HepG2 (cell line): Measurements from ENCODE around the gene PYGO2. TPM values are rescaled to one million over a fixed set of nuclear protein-coding genes. Genes with fewer than 3 reads are reported as not detected.

Source experiments
- KDM6A ChIP-seq: IDR thresholded peaks from 2 replicates; pipeline ENCODE4 v1.6.1; 2016; ENCODE audit warnings: low read depth
- MTF1 ChIP-seq: sonication (generic); formaldehyde crosslinking; IDR thresholded peaks from 2 replicates; pipeline ENCODE4 v1.5.0; 2020; ENCODE audit warnings: missing genetic modification reagents
- MXI1 ChIP-seq: IDR thresholded peaks from 3 replicates; pipeline ENCODE4 v1.6.1; 2012; ENCODE audit warnings: low read depth, low read length, inconsistent platforms, borderline replicate concordance
- NFATC3 ChIP-seq: sonication (generic); formaldehyde crosslinking; IDR thresholded peaks from 2 replicates; pipeline ENCODE4 v1.5.1; 2020; ENCODE audit warnings: mild to moderate bottlenecking, missing genetic modification reagents
- POLR2AphosphoS5 ChIP-seq: IDR thresholded peaks from 2 replicates; pipeline ENCODE4 v1.6.1; 2012; ENCODE audit warnings: low read depth, low read length
- SMARCE1 ChIP-seq: fragments of 450-650 bp; IDR thresholded peaks from 2 replicates; pipeline ENCODE4 v1.6.1; 2017; ENCODE audit warnings: borderline replicate concordance
- SP140L ChIP-seq: sonication (generic); formaldehyde crosslinking; IDR thresholded peaks from 2 replicates; pipeline ENCODE4 v1.4.0; 2020; ENCODE audit warnings: missing genetic modification reagents, borderline replicate concordance
- XRCC5 ChIP-seq: fragments of 200-400 bp; formaldehyde crosslinking; optimal IDR thresholded peaks from 2 replicates; pipeline ENCODE3; 2017; ENCODE audit warnings: mild to moderate bottlenecking, low read length
- ZNF274 ChIP-seq: sonication (generic); formaldehyde crosslinking; IDR thresholded peaks from 2 replicates; pipeline ENCODE4 v1.5.1; 2020; ENCODE audit warnings: mild to moderate bottlenecking, missing genetic modification reagents
- ZNF629 ChIP-seq: sonication (generic); formaldehyde crosslinking; conservative IDR thresholded peaks from 2 replicates; pipeline ENCODE4 v1.5.0; 2020; ENCODE audit warnings: missing genetic modification reagents
- ZNF777 ChIP-seq: sonication (generic); formaldehyde crosslinking; IDR thresholded peaks from 2 replicates; pipeline ENCODE4 v1.4.0; 2020; ENCODE audit warnings: missing genetic modification reagents
- ZSCAN9 ChIP-seq: IDR thresholded peaks from 2 replicates; pipeline ENCODE4 v1.6.1; 2016; ENCODE audit warnings: borderline replicate concordance
- polyA plus RNA-seq, 8 experiments: library from polyadenylated mRNA; depleted of rRNA in 3 of 8; stranded (reverse) in 7 of 8; unstranded in 1 of 8; fragments of >200 nt; fragmentation: Illumina TruSeq in 4 of 8; extraction: Trizol in 4 of 8; gene quantifications; 2 replicates each; pipeline versions ENCODE4 v1.2.1 to v1.2.3, GENCODE V29; 2011 to 2016; ENCODE audit warnings: low read depth in 4 of 8, missing spikeins in 1 of 8, mixed read lengths in 1 of 8; ENCODE audit not compliant: insufficient read depth in 1 of 8
- total RNA-seq, 5 experiments: library from RNA; depleted of rRNA; stranded (reverse); fragments of >200 nt; fragmentation: Illumina TruSeq; extraction: Trizol; gene quantifications; 2 replicates each; pipeline ENCODE4 v1.2.3, GENCODE V29; 2016; ENCODE audit warnings: low read depth in 1 of 5
- TF ChIP-seq, protein P1 (sequence below): sonication (generic); formaldehyde crosslinking; IDR thresholded peaks from 2 replicates; pipeline ENCODE4 v1.5.1; 2020; ENCODE audit warnings: mild to moderate bottlenecking, missing genetic modification reagents
- TF ChIP-seq, protein P2 (sequence below): IDR thresholded peaks from 2 replicates; pipeline ENCODE4 v1.6.1; 2016; ENCODE audit warnings: low read depth, borderline replicate concordance
- TF ChIP-seq, protein P3 (sequence below): sonication (generic); formaldehyde crosslinking; IDR thresholded peaks from 2 replicates; pipeline ENCODE4 v1.4.0; 2020; ENCODE audit warnings: missing genetic modification reagents, borderline replicate concordance
- TF ChIP-seq, protein P4 (sequence below): sonication (generic); formaldehyde crosslinking; IDR thresholded peaks from 2 replicates; pipeline ENCODE4 v1.4.0; 2020; ENCODE audit warnings: missing genetic modification reagents
- TF ChIP-seq, protein P5 (sequence below): sonication (generic); formaldehyde crosslinking; IDR thresholded peaks from 2 replicates; pipeline ENCODE4 v1.5.0; 2020; ENCODE audit warnings: missing genetic modification reagents

The PYGO2 gene
- total and polyA plus RNA-seq, 2 of the 13 experiments (the other 11 are each of a cell fraction or from before 2014, with no cell fraction given): 20.3 to 21.8 TPM

DNA sequence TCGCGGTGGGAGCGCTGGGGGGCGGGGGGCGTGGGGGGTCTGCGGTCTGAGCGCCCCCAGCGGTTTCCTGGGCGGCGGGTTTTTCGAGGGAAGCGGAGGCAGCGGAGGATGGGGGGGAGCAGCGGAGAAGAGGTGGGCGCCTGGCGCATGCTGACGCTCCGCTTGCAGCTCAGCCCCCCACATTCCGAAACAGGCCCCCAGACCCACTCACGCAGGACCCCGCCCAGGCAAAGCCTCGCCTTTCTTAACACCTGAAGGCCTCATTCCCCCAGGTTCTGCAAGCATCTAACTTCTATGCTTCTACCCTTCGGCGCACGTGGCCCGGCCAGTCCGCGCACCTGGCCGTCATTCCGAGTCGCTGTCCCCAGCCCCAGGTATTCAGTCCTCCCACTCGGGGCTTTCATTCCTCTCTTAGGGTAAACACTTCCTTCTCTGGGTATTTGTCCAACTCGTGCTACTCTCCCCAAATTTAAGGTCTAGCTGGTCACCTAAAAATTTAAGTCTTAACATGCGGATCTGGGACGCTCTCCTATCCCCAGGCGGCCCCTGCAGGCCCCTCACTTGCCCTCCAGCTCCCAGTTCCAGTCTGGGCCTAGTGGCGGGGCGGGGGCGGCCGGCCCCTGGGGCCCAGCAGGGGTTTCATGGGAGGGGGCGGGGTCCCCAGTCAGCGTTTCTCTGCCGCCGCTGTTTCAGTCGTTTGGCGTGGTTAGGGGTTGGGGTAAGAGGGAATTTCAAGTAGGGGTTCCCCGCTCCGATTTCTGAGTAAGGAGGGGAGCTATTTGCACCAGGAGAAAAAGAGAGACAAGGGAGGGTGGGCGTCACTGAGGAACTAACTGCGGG, 38.2 kb upstream of the PYGO2 start (continued):
- peak; percentile 23; the same call in 1 of the 2 replicates for TF ChIP-seq POLR2AphosphoS5
- TF ChIP-seq, protein P1, sequence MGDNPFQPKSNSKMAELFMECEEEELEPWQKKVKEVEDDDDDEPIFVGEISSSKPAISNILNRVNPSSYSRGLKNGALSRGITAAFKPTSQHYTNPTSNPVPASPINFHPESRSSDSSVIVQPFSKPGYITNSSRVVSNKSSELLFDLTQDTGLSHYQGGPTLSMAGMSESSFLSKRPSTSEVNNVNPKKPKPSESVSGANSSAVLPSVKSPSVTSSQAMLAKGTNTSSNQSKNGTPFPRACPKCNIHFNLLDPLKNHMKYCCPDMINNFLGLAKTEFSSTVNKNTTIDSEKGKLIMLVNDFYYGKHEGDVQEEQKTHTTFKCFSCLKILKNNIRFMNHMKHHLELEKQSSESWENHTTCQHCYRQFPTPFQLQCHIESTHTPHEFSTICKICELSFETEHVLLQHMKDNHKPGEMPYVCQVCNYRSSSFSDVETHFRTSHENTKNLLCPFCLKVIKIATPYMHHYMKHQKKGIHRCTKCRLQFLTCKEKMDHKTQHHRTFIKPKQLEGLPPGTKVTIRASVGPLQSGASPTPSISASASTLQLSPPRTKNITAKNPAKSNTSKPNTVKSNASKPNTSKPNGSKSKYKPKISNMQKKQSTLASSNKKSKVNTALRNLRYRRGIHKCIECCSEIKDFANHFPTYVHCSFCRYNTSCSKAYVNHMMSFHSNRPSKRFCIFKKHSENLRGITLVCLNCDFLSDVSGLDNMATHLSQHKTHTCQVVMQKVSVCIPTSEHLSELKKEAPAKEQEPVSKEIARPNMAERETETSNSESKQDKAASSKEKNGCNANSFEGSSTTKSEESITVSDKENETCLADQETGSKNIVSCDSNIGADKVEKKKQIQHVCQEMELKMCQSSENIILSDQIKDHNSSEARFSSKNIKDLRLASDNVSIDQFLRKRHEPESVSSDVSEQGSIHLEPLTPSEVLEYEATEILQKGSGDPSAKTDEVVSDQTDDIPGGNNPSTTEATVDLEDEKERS: no peak
- no peak for TF ChIP-seq ZNF629 (CRISPR knock-in tag)
- TF ChIP-seq ZNF274 (CRISPR knock-in tag): 0 out of 2 replicates have a peak, but pooled peaks have one; percentile 55
- peak; percentile 57; the same call in 1 of the 3 replicates for TF ChIP-seq MXI1
- TF ChIP-seq, protein P2, sequence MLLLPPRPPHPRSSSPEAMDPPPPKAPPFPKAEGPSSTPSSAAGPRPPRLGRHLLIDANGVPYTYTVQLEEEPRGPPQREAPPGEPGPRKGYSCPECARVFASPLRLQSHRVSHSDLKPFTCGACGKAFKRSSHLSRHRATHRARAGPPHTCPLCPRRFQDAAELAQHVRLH (CRISPR knock-in tag): peak; percentile 71; the same call in 1 of the 2 replicates
- TF ChIP-seq, protein P3, sequence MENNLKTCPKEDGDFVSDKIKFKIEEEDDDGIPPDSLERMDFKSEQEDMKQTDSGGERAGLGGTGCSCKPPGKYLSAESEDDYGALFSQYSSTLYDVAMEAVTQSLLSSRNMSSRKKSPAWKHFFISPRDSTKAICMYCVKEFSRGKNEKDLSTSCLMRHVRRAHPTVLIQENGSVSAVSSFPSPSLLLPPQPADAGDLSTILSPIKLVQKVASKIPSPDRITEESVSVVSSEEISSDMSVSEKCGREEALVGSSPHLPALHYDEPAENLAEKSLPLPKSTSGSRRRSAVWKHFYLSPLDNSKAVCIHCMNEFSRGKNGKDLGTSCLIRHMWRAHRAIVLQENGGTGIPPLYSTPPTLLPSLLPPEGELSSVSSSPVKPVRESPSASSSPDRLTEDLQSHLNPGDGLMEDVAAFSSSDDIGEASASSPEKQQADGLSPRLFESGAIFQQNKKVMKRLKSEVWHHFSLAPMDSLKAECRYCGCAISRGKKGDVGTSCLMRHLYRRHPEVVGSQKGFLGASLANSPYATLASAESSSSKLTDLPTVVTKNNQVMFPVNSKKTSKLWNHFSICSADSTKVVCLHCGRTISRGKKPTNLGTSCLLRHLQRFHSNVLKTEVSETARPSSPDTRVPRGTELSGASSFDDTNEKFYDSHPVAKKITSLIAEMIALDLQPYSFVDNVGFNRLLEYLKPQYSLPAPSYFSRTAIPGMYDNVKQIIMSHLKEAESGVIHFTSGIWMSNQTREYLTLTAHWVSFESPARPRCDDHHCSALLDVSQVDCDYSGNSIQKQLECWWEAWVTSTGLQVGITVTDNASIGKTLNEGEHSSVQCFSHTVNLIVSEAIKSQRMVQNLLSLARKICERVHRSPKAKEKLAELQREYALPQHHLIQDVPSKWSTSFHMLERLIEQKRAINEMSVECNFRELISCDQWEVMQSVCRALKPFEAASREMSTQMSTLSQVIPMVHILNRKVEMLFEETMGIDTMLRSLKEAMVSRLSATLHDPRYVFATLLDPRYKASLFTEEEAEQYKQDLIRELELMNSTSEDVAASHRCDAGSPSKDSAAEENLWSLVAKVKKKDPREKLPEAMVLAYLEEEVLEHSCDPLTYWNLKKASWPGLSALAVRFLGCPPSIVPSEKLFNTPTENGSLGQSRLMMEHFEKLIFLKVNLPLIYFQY (CRISPR knock-in tag): peak; percentile 82
- peak; percentile 50 for TF ChIP-seq XRCC5
- no peak for TF ChIP-seq ZNF777 (CRISPR knock-in tag)
- no peak for TF ChIP-seq KDM6A (CRISPR knock-in tag)
- TF ChIP-seq, protein P4, sequence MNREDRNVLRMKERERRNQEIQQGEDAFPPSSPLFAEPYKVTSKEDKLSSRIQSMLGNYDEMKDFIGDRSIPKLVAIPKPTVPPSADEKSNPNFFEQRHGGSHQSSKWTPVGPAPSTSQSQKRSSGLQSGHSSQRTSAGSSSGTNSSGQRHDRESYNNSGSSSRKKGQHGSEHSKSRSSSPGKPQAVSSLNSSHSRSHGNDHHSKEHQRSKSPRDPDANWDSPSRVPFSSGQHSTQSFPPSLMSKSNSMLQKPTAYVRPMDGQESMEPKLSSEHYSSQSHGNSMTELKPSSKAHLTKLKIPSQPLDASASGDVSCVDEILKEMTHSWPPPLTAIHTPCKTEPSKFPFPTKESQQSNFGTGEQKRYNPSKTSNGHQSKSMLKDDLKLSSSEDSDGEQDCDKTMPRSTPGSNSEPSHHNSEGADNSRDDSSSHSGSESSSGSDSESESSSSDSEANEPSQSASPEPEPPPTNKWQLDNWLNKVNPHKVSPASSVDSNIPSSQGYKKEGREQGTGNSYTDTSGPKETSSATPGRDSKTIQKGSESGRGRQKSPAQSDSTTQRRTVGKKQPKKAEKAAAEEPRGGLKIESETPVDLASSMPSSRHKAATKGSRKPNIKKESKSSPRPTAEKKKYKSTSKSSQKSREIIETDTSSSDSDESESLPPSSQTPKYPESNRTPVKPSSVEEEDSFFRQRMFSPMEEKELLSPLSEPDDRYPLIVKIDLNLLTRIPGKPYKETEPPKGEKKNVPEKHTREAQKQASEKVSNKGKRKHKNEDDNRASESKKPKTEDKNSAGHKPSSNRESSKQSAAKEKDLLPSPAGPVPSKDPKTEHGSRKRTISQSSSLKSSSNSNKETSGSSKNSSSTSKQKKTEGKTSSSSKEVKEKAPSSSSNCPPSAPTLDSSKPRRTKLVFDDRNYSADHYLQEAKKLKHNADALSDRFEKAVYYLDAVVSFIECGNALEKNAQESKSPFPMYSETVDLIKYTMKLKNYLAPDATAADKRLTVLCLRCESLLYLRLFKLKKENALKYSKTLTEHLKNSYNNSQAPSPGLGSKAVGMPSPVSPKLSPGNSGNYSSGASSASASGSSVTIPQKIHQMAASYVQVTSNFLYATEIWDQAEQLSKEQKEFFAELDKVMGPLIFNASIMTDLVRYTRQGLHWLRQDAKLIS (CRISPR knock-in tag): no peak
- no peak for TF ChIP-seq SMARCE1
- no peak for TF ChIP-seq SP140L (CRISPR knock-in tag)
- no peak for TF ChIP-seq MTF1
- TF ChIP-seq, protein P5, sequence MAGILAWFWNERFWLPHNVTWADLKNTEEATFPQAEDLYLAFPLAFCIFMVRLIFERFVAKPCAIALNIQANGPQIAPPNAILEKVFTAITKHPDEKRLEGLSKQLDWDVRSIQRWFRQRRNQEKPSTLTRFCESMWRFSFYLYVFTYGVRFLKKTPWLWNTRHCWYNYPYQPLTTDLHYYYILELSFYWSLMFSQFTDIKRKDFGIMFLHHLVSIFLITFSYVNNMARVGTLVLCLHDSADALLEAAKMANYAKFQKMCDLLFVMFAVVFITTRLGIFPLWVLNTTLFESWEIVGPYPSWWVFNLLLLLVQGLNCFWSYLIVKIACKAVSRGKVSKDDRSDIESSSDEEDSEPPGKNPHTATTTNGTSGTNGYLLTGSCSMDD (CRISPR knock-in tag): no peak
- TF ChIP-seq ZSCAN9 (CRISPR knock-in tag): peak; percentile 57; the same call in 1 of the 2 replicates
- no peak; the same call in 1 of the 2 replicates for TF ChIP-seq NFATC3
